Activated CD8-positive, alpha-beta T cell treated with anti-CD3 and anti-CD28 coated beads, Interleukin-2, amount 10 ng/mL, durations not matched to agents 7 days and 5 days (primary cell): ENCODE results near the gene UBAC2. TPM values are rescaled to one million over a fixed set of nuclear protein-coding genes. Genes with fewer than 3 reads are reported as not detected.
"Not testable (repeated sequence)": the region's sequence is repeated elsewhere in the genome, so short reads cannot be mapped to it uniquely, and the experiment has no call there.

ENCODE experiments used
- ATAC-seq: fragments of 150-1000 bp; cut with Tn5 transposase; one replicate; pipeline ENCODE4 v1.10.0; 2021; ENCODE audit warnings: moderate library complexity
- CTCF ChIA-PET: fragments of 350-600 bp; sonication (Branson Sonifier 250); formaldehyde crosslinking; loops from one replicate; lab custom pipeline; 2021; ENCODE audit warnings: antibody characterized with exemption; lab: Charles Lee
- POLR2A ChIA-PET: fragments of 350-600 bp; sonication (Branson Sonifier 250); formaldehyde crosslinking; loops from one replicate; lab custom pipeline; 2021; ENCODE audit warnings: antibody characterized with exemption; lab: Charles Lee
- DNase-seq: peaks from one replicate; pipeline ENCODE4 v3.0.0-alpha.2; 2020
- H3K27ac Mint-ChIP-seq: one replicate; pipeline ENCODE4 v1.8.0; 2021; ENCODE audit warnings: mild to moderate bottlenecking, mixed read lengths
- H3K27me3 Mint-ChIP-seq: one replicate; pipeline ENCODE4 v1.8.0; 2021; ENCODE audit warnings: low read depth, mixed read lengths
- H3K36me3 Mint-ChIP-seq: one replicate; pipeline ENCODE4 v1.8.0; 2021; ENCODE audit warnings: low read depth, mixed read lengths
- H3K4me1 Mint-ChIP-seq: one replicate; pipeline ENCODE4 v1.8.0; 2021; ENCODE audit warnings: low read depth, mixed read lengths
- H3K4me3 Mint-ChIP-seq: one replicate; pipeline ENCODE4 v1.8.0; 2021; ENCODE audit warnings: mild to moderate bottlenecking, mixed read lengths
- H3K9me3 Mint-ChIP-seq: one replicate; pipeline ENCODE4 v1.8.0; 2022; ENCODE audit warnings: mixed read lengths; ENCODE audit not compliant: insufficient read depth
- total RNA-seq, 2 experiments: library from RNA; stranded (reverse); gene quantifications; one replicate each; pipeline ENCODE4 v1.2.3, GENCODE V29; 2021

The UBAC2 gene
- total RNA-seq, 2 experiments from 2014 or later = 67.4 to 71.2 TPM

DNA sequence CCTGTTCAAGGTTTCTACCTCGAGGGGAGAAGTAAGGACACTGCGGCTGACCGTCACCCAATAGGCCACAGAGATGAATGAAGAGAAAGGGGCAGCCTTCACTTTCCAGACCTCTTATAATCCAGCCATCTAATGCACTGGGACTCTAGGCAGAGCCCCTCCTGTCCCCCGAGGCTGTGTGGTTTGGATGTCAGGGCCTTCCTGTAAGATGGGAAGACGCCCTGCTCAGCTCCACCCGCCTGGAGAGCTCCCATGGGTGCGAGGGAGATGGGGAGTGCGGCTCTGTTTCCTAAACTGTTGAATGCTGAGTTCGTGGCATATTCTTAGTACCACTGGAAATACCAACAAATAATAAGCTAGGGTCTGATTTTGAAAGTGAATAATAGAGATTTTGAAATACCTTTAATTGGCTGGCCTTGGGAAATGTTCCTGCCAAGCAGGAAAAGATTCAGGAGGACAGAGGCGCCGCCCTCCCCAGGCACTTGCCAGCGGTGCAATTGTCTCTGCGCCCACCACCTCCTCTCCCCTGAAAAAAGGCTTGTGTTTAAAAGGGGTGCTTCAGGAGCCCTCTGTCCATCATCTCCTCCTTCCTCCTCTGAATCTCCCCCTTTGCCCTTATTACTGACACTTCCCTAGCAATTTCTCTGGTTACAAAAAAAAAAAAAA is 191.9 kb downstream of the UBAC2 start:
- H3K36me3 Mint-ChIP-seq = peaks cover 4% of the 10 kb centered on the region
- H3K9me3 Mint-ChIP-seq = no peaks in the 10 kb centered on the region
- no peak overlapping the region for H3K27ac Mint-ChIP-seq
- ATAC-seq (no peak), DNase-seq (no peak)
- H3K4me1 Mint-ChIP-seq = peaks cover 15% of the 10 kb centered on the region
- ChIA-PET POLR2A (no interaction called here), CTCF (interaction anchor here (0.7 to 4.4 kb wide), 5 partner anchors 43 to 216 kb away, joined by 3 to 23 read pairs (median 4); no protein-coding TSS in a partner anchor)
- no peaks in the 10 kb centered on the region for H3K27me3 Mint-ChIP-seq
- H3K4me3 Mint-ChIP-seq = no peak overlapping the region

DNA sequence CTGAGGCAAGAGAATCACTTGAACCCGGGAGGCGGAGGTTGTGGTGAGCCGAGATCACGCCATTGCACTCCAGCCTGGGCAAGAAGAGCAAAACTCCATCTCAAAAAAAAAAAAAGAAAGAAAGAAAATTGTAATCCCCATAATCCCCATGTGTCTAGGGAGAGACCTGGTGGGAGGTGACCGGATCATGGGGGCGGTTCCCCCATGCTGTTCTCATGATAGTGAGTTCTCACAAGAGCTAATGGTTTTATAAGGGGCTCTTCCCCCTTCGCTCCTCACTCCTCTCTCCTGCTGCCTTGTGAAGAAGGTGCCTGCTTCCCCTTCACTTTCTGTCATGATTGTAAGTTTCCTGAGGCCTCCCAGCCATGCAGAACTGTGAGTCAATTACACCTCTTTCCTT is 192.7 kb downstream of the UBAC2 start:
- POLR2A ChIA-PET, H3K4me1 Mint-ChIP-seq, H3K27me3 Mint-ChIP-seq, H3K36me3 Mint-ChIP-seq, H3K4me3 Mint-ChIP-seq, H3K27ac Mint-ChIP-seq, DNase-seq, ATAC-seq, H3K9me3 Mint-ChIP-seq: not testable (repeated sequence)
- CTCF ChIA-PET = interaction anchor here (1.1 to 4.4 kb wide), 3 partner anchors 42 to 124 kb away, joined by 4 to 23 read pairs (median 6); no protein-coding TSS in a partner anchor

DNA sequence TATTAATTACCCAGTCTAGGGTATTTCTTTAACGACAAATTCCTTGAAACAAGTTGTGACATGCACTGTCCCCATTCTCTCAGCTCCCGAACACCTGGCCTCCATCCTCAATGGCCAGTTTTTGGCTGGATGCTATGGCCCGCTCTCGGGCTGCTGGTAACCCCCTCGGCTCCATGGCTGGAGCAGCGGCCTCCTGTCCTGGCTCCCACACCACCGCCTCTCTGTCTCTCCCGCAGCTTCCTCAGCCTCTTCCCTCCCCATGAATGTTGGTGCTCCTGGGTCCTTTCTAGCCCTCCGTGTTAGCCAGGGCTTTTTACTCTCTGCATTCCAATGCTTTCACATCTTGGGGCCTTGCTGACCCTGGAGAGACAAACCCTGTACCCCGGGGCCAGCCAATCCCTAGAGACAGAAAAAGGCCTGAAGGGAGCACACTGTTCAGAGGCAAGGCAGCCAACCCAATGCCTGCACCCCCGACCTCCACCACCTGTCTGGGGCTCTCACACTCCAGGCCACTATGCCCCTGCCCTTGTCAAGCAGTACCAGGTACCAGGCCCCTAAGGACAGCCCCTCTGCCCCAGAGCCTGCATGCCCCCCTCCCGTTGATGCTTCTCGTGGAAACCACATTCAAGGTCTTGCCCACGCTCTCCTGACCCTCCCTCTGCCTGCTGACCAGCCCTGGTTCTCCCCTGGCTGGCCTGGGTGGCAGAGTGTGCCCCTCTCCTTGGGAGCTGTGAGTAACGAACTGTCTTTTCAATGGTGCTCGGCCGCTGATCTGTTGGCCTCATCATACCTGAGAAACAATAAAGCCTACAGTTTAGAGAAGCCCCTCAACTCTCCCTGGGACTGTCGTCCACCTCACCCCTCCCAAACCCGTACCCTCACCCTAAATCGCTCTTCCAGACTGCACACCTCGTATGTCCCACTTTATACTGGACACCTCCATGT is 193.4 kb downstream of the UBAC2 start:
- Mint-ChIP-seq H3K4me3 (no peak overlapping the region), H3K4me1 (peaks cover 6% of the 10 kb centered on the region), H3K27me3 (no peaks in the 10 kb centered on the region), H3K36me3 (no peaks in the 10 kb centered on the region), H3K27ac (no peak overlapping the region), H3K9me3 (no peaks in the 10 kb centered on the region)
- DNase-seq (no peak), ATAC-seq (no peak)
- POLR2A ChIA-PET = no interaction called here
- CTCF ChIA-PET = interaction anchor here (1.1 to 4.4 kb wide), 3 partner anchors 42 to 125 kb away, joined by 4 to 23 read pairs (median 6); no protein-coding TSS in a partner anchor

DNA sequence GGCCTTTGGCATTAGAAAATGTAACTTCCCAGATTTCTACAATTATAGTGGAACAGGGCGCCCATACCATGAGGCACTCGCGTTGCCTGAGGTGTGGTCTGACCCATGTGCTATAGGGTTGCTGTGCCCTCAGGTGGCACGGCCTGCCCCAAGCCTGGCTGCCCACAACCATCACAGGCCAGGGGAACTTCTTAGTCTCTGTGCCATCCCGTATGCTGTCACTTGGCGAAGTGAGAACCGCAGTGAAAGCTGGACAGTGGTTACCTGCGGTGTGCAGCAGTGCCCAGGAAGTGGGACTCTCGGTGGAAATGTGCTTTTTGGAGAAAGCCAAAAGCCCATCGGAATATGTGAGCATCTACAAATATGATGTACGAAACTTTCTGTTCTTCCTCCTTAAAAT is 194.8 kb downstream of the UBAC2 start:
- CTCF ChIA-PET = interaction anchor here (4.0 to 4.4 kb wide), 2 partner anchors 8 to 40 kb away, joined by 20 to 23 read pairs; no protein-coding TSS in a partner anchor
- Mint-ChIP-seq H3K27me3 (no peaks in the 10 kb centered on the region), H3K4me3 (no peak overlapping the region), H3K4me1 (peaks cover 17% of the 10 kb centered on the region), H3K9me3 (no peaks in the 10 kb centered on the region), H3K27ac (no peak overlapping the region), H3K36me3 (no peaks in the 10 kb centered on the region)
- POLR2A ChIA-PET = no interaction called here
- ATAC-seq (no peak), DNase-seq (no peak)

DNA sequence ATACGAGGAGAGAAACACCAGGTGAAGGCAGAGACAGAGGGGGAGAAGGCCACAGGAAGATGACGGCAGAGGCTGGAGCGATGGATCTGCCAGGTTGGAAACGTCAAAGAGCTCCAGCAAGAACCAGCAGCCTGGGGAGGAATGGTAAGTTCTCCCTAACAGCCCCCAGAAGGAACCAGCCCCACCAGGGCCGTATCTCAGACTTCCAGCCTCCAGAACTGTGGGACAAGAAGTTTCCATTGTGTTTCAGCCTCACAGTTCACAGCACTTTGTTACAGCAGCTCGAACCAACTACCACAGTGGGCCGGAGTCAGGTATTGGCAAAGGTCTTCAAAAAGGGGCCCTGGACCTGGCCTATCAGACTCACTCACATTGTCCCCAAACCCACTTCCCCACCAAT is 195.8 kb downstream of the UBAC2 start:
- no peaks in the 10 kb centered on the region for H3K27me3 Mint-ChIP-seq
- DNase-seq = no peak
- H3K4me1 Mint-ChIP-seq = peaks cover 17% of the 10 kb centered on the region
- POLR2A ChIA-PET = no interaction called here
- CTCF ChIA-PET = interaction anchor here (0.9 to 4.0 kb wide), 2 partner anchors 9 to 40 kb away, joined by 5 to 20 read pairs; no protein-coding TSS in a partner anchor
- no peaks in the 10 kb centered on the region for H3K9me3 Mint-ChIP-seq
- H3K36me3 Mint-ChIP-seq = no peaks in the 10 kb centered on the region
- no peak overlapping the region for H3K27ac Mint-ChIP-seq
- no peak for ATAC-seq
- H3K4me3 Mint-ChIP-seq = no peak overlapping the region

DNA sequence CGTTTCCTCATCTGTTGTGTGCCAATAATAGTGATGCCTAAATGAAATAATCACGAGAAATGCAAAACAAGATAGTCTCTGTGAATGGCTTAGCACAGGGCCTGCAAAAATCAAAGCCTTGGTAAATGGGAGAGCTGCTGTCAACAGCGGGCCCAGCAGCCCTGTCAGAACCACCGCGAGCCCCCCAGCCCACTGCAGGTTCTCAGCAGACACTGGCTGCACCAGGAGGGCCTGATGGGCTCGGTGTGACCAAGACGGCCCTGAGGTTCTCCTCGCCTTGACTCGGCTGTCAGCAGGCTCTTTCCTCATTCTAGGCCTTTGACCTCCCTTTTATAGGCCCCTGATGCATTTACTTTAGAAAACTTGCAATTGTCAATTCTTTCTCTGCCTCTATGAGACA is 197.4 kb downstream of the UBAC2 start:
- ChIA-PET CTCF (interaction anchor here (0.9 to 4.0 kb wide), 3 partner anchors 11 to 38 kb away, joined by 3 to 20 read pairs (median 8); no protein-coding TSS in a partner anchor), POLR2A (no interaction called here)
- peaks cover 4% of the 10 kb centered on the region for H3K36me3 Mint-ChIP-seq
- DNase-seq (no peak), ATAC-seq (no peak)
- H3K4me3 Mint-ChIP-seq = no peak overlapping the region
- peaks cover 22% of the 10 kb centered on the region for H3K4me1 Mint-ChIP-seq
- H3K27ac Mint-ChIP-seq = no peak overlapping the region
- no peaks in the 10 kb centered on the region for H3K9me3 Mint-ChIP-seq
- no peaks in the 10 kb centered on the region for H3K27me3 Mint-ChIP-seq

DNA sequence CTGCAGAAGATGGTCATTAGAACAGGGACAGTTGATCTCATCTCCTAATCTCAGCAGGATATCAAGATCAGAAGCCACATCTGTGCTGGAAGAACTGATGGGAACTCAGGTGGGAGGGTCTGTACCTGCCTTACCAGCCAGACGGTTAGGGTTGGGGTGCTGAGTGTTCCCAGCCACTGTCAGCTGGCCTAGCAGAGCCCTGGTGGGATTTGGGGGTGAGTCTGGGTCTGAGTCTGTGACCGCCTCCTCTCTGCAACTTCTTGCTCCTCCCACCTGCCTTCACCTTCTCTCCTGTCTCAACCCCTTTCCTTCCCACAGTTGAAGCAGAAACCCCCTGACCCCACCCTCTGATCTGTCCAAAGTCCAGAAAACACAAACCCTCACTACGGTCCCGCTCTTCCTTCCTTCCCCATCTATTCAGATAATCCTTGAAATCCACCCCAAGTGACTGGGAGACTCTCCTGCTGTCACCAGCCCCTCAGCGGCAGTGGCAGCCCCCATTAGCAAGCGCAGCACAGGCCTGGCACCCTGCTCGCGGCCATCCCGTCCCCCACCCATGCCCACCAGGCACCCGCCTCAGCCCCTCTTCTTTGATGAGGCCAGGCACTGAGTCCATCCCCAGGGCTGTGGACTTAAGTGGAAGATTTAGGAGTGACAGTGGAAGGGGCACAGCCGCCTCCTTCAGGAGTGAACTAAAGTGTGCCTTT is 198.4 kb downstream of the UBAC2 start:
- ChIA-PET POLR2A (no interaction called here), CTCF (interaction anchor here (1.5 to 4.0 kb wide), 2 partner anchors 12 to 37 kb away, joined by 8 to 20 read pairs; no protein-coding TSS in a partner anchor)
- Mint-ChIP-seq H3K36me3 (peaks cover 4% of the 10 kb centered on the region), H3K4me3 (no peak overlapping the region), H3K4me1 (peaks cover 30% of the 10 kb centered on the region), H3K9me3 (no peaks in the 10 kb centered on the region), H3K27ac (peak overlapping the region; percentile 10), H3K27me3 (no peaks in the 10 kb centered on the region)
- DNase-seq = no peak
- no peak for ATAC-seq

DNA sequence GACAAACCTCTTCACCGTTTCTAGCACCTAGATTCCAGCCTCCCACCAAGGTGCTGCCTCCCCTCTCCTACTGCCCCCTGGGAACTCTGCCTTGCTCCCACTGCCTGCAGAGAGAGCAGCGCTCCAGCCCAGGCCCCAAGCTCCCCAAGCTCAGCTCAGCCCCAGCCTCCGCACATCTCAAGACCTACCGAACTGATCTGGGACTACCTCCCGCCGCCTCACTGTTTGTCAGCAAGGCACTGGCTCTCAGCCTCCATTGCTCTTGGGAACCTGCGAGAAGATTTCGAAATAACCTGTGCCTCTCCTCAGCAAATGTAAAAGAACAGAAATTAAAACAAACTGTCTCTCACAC is 198.9 kb downstream of the UBAC2 start:
- H3K4me3 Mint-ChIP-seq = no peak overlapping the region
- CTCF ChIA-PET = no interaction called here
- ATAC-seq = no peak
- no peak for DNase-seq
- no peaks in the 10 kb centered on the region for H3K27me3 Mint-ChIP-seq
- POLR2A ChIA-PET = no interaction called here
- H3K27ac Mint-ChIP-seq = peak overlapping the region; percentile 70
- H3K9me3 Mint-ChIP-seq = no peaks in the 10 kb centered on the region
- peaks cover 4% of the 10 kb centered on the region for H3K36me3 Mint-ChIP-seq
- peaks cover 33% of the 10 kb centered on the region for H3K4me1 Mint-ChIP-seq

DNA sequence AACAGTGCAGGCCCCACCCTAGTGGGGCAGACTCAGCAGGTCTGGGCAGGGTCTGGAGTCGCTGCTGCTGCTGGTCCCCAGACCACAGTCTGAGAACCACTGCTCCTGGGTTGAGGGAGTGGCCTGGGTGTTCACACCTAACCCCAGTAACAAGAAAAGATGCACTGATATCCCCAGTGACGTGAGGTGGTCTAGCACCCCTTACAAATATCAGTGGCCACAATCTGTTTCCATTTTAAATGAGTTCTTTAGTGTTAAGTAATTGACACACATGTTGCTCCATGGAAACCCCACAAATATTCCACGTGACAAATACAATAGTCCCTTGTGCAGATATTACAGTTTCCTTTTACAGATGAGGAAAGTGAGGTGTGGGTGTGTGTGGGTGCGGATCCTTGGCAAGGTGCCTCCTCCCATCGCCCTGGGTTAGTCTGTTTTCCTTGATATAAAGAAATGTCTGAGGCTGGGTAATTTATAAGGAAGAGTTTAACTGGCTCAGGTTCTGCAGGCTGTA is 202.9 kb downstream of the UBAC2 start:
- CTCF ChIA-PET = no interaction called here
- no peaks in the 10 kb centered on the region for H3K27me3 Mint-ChIP-seq
- peaks cover 7% of the 10 kb centered on the region for H3K36me3 Mint-ChIP-seq
- peaks cover 34% of the 10 kb centered on the region for H3K4me1 Mint-ChIP-seq
- POLR2A ChIA-PET = no interaction called here
- no peaks in the 10 kb centered on the region for H3K9me3 Mint-ChIP-seq
- DNase-seq = no peak
- peak; percentile 78 for ATAC-seq
- H3K27ac Mint-ChIP-seq = no peak overlapping the region
- H3K4me3 Mint-ChIP-seq = no peak overlapping the region

DNA sequence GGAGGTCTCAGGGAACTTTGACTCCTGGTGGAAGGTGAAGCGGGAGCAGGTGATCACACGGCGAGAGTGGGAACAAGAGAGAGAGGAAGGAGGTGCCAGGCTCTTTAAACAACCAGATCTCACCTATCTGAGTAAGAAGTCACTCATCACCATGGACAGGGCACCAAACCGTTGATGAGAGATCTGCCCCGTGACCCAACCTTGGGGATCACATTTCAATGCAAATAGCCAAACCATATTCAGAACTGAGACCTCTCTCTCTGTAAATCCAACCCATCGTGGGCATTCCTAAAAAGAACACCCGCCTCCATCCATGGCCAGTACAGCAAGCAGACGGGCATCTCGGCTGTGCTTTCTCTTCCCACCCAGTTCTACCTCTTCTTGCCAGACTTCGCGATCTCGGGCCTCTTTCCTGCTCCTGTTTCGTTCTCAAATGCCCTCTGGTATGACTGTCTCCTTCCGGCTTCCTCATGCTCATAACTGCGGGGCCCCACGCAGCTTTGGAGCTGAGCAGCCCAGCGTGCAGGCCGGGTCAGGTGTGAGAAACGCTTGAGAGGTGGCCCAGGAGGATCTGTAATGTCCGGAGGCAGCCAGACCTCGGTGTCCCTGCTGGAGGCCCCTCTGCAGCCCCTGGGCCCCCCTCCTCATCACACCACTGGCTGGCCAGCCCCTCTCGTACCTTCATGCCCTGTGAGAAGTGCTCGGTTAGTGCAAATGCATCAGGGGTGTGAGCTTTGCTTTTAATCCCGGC is 203.5 kb downstream of the UBAC2 start:
- no peaks in the 10 kb centered on the region for H3K9me3 Mint-ChIP-seq
- no peaks in the 10 kb centered on the region for H3K27me3 Mint-ChIP-seq
- no peak for DNase-seq
- peaks cover 32% of the 10 kb centered on the region for H3K4me1 Mint-ChIP-seq
- H3K27ac Mint-ChIP-seq = no peak overlapping the region
- H3K4me3 Mint-ChIP-seq = no peak overlapping the region
- ATAC-seq = no peak
- ChIA-PET CTCF (interaction anchor here (1.3 to 2.8 kb wide), 2 partner anchors 32 to 134 kb away, joined by 3 to 18 read pairs; no protein-coding TSS in a partner anchor), POLR2A (no interaction called here)
- H3K36me3 Mint-ChIP-seq = peaks cover 7% of the 10 kb centered on the region
